HFFc6 (cell line): ENCODE results near the gene CAMK2B. TPM values are rescaled to one million over a fixed set of nuclear protein-coding genes. Genes with fewer than 3 reads are reported as not detected.

ENCODE experiments used
- DNase-seq: peaks from one replicate; pipeline ENCODE4 v3.0.0-alpha.2; 2018
- H3K27ac Mint-ChIP-seq: 2 replicates; pipeline ENCODE4 v1.8.0; 2020; ENCODE audit warnings: mild to moderate bottlenecking, mixed read lengths
- H3K27me3 Mint-ChIP-seq: 2 replicates; pipeline ENCODE4 v1.8.0; 2021; ENCODE audit warnings: mild to moderate bottlenecking, moderate library complexity, mixed read lengths; ENCODE audit not compliant: insufficient read depth
- H3K36me3 Mint-ChIP-seq: 2 replicates; pipeline ENCODE4 v1.8.0; 2021; ENCODE audit warnings: low read depth, mixed read lengths
- H3K4me1 Mint-ChIP-seq: 2 replicates; pipeline ENCODE4 v1.8.0; 2020; ENCODE audit warnings: low read depth, mixed read lengths
- H3K4me3 Mint-ChIP-seq: 2 replicates; pipeline ENCODE4 v1.8.0; 2020; ENCODE audit warnings: mild to moderate bottlenecking, moderate library complexity, mixed read lengths
- H3K9me3 Mint-ChIP-seq: 2 replicates; pipeline ENCODE4 v1.8.0; 2020; ENCODE audit warnings: mild to moderate bottlenecking, mixed read lengths
- total RNA-seq, 6 experiments: library from RNA; stranded (reverse); fragmentation: NEBNext Ultra II Directional; extraction: Animal tissue kit (Norgen Biotek cat#: 25700); gene quantifications; 2 replicates in 1 of 6; 3 replicates in 5 of 6; pipeline ENCODE4 v1.2.3, GENCODE V29; 2021
- TF ChIP-seq, protein P1 (sequence below): fragments of 200-600 bp; sonication (generic); IDR thresholded peaks from 2 replicates; pipeline ENCODE4 v1.5.0; 2021; ENCODE audit warnings: antibody characterized with exemption, mild to moderate bottlenecking

The CAMK2B gene
- total RNA-seq, 6 experiments from 2014 or later, result 0.11 to 0.41 TPM; not detected in 4

- H3K27ac Mint-ChIP-seq, result no peak overlapping the region
- H3K4me1 Mint-ChIP-seq, result no peaks in the 10 kb centered on the region
- H3K9me3 Mint-ChIP-seq, result no peaks in the 10 kb centered on the region
- no peak overlapping the region for H3K4me3 Mint-ChIP-seq
- DNase-seq, result no peak
- TF ChIP-seq, protein P1, sequence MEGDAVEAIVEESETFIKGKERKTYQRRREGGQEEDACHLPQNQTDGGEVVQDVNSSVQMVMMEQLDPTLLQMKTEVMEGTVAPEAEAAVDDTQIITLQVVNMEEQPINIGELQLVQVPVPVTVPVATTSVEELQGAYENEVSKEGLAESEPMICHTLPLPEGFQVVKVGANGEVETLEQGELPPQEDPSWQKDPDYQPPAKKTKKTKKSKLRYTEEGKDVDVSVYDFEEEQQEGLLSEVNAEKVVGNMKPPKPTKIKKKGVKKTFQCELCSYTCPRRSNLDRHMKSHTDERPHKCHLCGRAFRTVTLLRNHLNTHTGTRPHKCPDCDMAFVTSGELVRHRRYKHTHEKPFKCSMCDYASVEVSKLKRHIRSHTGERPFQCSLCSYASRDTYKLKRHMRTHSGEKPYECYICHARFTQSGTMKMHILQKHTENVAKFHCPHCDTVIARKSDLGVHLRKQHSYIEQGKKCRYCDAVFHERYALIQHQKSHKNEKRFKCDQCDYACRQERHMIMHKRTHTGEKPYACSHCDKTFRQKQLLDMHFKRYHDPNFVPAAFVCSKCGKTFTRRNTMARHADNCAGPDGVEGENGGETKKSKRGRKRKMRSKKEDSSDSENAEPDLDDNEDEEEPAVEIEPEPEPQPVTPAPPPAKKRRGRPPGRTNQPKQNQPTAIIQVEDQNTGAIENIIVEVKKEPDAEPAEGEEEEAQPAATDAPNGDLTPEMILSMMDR, result no peak
- H3K36me3 Mint-ChIP-seq, result no peaks in the 10 kb centered on the region
- H3K27me3 Mint-ChIP-seq, result peaks cover 3% of the 10 kb centered on the region; the same call in 1 of the 2 replicates
These were observed 78.8 kb downstream of the CAMK2B start for GRCh38 chr7:44246396-44247113.

- Mint-ChIP-seq H3K9me3 (no peaks in the 10 kb centered on the region), H3K4me3 (no peak overlapping the region), H3K27ac (no peak overlapping the region), H3K36me3 (no peaks in the 10 kb centered on the region), H3K27me3 (peaks cover 4% of the 10 kb centered on the region), H3K4me1 (no peaks in the 10 kb centered on the region)
- DNase-seq, result no peak
- TF ChIP-seq, protein P1, result peak; percentile 78
These were observed 81.1 kb downstream of the CAMK2B start for GRCh38 chr7:44244282-44244681.

DNA sequence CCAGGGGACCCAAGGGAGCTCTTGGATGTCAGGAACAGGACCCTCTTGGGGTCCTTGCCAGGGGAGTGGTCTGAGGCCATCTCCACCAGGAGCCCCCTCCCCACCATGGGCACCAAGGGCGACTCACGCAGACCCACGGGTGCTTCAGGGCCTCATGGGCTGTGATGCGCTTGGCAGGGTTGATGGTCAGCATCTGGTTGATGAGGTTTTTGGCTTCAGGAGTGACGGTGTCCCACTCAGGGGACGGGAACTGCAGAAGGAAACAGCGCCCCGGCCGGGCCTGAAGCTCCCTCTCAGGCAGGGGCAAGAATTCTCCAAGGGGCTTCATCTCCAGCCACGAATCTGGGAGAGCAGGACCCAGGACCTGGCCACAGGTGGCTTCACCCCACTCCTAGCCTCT lies 83.3 kb downstream of the CAMK2B start:
- Mint-ChIP-seq H3K9me3 (no peaks in the 10 kb centered on the region), H3K27ac (no peak overlapping the region), H3K36me3 (no peaks in the 10 kb centered on the region), H3K4me3 (no peak overlapping the region), H3K27me3 (peaks cover 8% of the 10 kb centered on the region), H3K4me1 (no peaks in the 10 kb centered on the region)
- TF ChIP-seq, protein P1, result no peak
- DNase-seq, result no peak

DNA sequence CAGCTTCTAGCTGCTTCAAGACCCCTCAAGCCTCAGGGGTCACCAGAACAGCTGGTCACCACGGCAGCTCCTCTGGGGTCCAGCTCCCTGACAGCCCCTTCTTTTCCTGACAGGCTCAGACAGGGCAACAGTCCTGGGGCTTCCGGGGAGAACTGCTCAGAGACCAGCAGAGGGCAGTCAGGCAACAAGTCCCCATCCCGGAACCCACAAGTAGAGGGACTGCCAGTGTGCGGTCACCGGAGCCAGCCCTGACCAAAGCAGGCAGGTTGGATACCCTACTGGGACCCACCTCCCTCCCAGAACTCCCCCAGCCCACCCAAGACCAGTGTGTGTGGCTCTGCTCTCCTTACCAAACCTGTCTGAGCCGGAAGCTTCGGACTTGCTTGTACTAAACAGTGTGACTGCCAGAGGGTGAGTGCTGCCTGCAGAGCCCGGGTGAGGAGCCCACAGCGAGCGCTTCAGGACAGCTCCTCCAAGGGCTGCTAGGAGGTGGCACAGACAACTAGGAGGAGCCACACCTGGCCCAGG lies 84.3 kb downstream of the CAMK2B start:
- no peaks in the 10 kb centered on the region for H3K9me3 Mint-ChIP-seq
- TF ChIP-seq, protein P1, result peak; percentile 82
- H3K27me3 Mint-ChIP-seq, result peaks cover 16% of the 10 kb centered on the region
- no peaks in the 10 kb centered on the region for H3K4me1 Mint-ChIP-seq
- H3K27ac Mint-ChIP-seq, result no peak overlapping the region
- no peaks in the 10 kb centered on the region for H3K36me3 Mint-ChIP-seq
- no peak overlapping the region for H3K4me3 Mint-ChIP-seq
- DNase-seq, result peak; percentile 68

- H3K36me3 Mint-ChIP-seq, result no peaks in the 10 kb centered on the region
- no peak overlapping the region for H3K27ac Mint-ChIP-seq
- H3K27me3 Mint-ChIP-seq, result peaks cover 16% of the 10 kb centered on the region
- no peaks in the 10 kb centered on the region for H3K4me1 Mint-ChIP-seq
- DNase-seq, result no peak
- H3K9me3 Mint-ChIP-seq, result no peaks in the 10 kb centered on the region
- no peak overlapping the region for H3K4me3 Mint-ChIP-seq
- TF ChIP-seq, protein P1, result no peak
These were observed 85.0 kb downstream of the CAMK2B start for GRCh38 chr7:44240376-44240775.
